Activated naive CD8-positive, alpha-beta T cell treated with anti-CD3 and anti-CD28 coated beads, Interleukin-2, amount 10 ng/mL, durations not matched to agents 7 days and 5 days (primary cell): Measurements from ENCODE around the gene MMP15. TPM values are rescaled to one million over a fixed set of nuclear protein-coding genes. Genes with fewer than 3 reads are reported as not detected.

ENCODE experiments used
- ATAC-seq: fragments of 150-1000 bp; cut with Tn5 transposase; one replicate; pipeline ENCODE4 v1.10.0; 2021; ENCODE audit warnings: low read depth, moderate library complexity
- POLR2A ChIA-PET: fragments of 350-600 bp; sonication (Branson Sonifier 250); formaldehyde crosslinking; loops from one replicate; lab custom pipeline; 2021; ENCODE audit warnings: antibody characterized with exemption; lab: Charles Lee
- DNase-seq: peaks from one replicate; pipeline ENCODE4 v3.0.0; 2021
- H3K27ac Mint-ChIP-seq: one replicate; pipeline ENCODE4 v1.8.0; 2022; ENCODE audit warnings: mild to moderate bottlenecking, mixed read lengths
- H3K27me3 Mint-ChIP-seq: one replicate; pipeline ENCODE4 v1.8.0; 2022; ENCODE audit warnings: mild to moderate bottlenecking, moderate library complexity, mixed read lengths
- H3K36me3 Mint-ChIP-seq: one replicate; pipeline ENCODE4 v1.8.0; 2021; ENCODE audit warnings: mild to moderate bottlenecking, mixed read lengths
- H3K4me1 Mint-ChIP-seq: one replicate; pipeline ENCODE4 v1.8.0; 2021; ENCODE audit warnings: mixed read lengths
- H3K4me3 Mint-ChIP-seq: one replicate; pipeline ENCODE4 v1.8.0; 2022; ENCODE audit warnings: mild to moderate bottlenecking, moderate library complexity, mixed read lengths
- H3K9me3 Mint-ChIP-seq: one replicate; pipeline ENCODE4 v1.8.0; 2021; ENCODE audit warnings: mixed read lengths
- total RNA-seq, 2 experiments: library from RNA; stranded (reverse); gene quantifications; one replicate each; pipeline ENCODE4 v1.2.3, GENCODE V29; 2021

Gene MMP15
- total RNA-seq, 2 experiments from 2014 or later = 0.61 to 0.62 TPM

- ATAC-seq (no peak), DNase-seq (no peak)
- no peak overlapping the region for H3K4me3 Mint-ChIP-seq
- POLR2A ChIA-PET = interaction anchor here (1.0 to 1.9 kb wide), 2 partner anchors 10 to 11 kb away, joined by 3 to 5 read pairs; partner anchors contain the start of gene ZNF319
- H3K27ac Mint-ChIP-seq = no peak overlapping the region
- H3K4me1 Mint-ChIP-seq = peaks cover 2% of the 10 kb centered on the region
- H3K27me3 Mint-ChIP-seq = peaks cover 9% of the 10 kb centered on the region
- H3K9me3 Mint-ChIP-seq = no peaks in the 10 kb centered on the region
- no peaks in the 10 kb centered on the region for H3K36me3 Mint-ChIP-seq
These were observed 36.6 kb upstream of the MMP15 start for GRCh38 chr16:57988929-57989328.

- peaks cover 2% of the 10 kb centered on the region for H3K36me3 Mint-ChIP-seq
- no peak overlapping the region for H3K4me3 Mint-ChIP-seq
- POLR2A ChIA-PET = no interaction called here
These were observed 33.9 kb upstream of the MMP15 start for GRCh38 chr16:57991551-57992059.

GRCh38 chr16:57992084-57992483 lies 33.5 kb upstream of the MMP15 start:
- Mint-ChIP-seq H3K9me3 (no peaks in the 10 kb centered on the region), H3K27me3 (no peaks in the 10 kb centered on the region), H3K4me1 (peaks cover 12% of the 10 kb centered on the region), H3K36me3 (peaks cover 2% of the 10 kb centered on the region), H3K4me3 (no peak overlapping the region), H3K27ac (no peak overlapping the region)
- ATAC-seq (no peak), DNase-seq (no peak)
- POLR2A ChIA-PET = no interaction called here

More at GRCh38 chr16:57991551-57992059, 33.9 kb upstream of the MMP15 start:
- Mint-ChIP-seq H3K4me1 (peaks cover 12% of the 10 kb centered on the region), H3K27ac (no peak overlapping the region), H3K27me3 (peaks cover 2% of the 10 kb centered on the region), H3K9me3 (no peaks in the 10 kb centered on the region)
- no peak for DNase-seq
- no peak for ATAC-seq

- no peak for ATAC-seq
- no peak for DNase-seq
- Mint-ChIP-seq H3K4me1 (peaks cover 21% of the 10 kb centered on the region), H3K9me3 (no peaks in the 10 kb centered on the region), H3K36me3 (peaks cover 6% of the 10 kb centered on the region), H3K4me3 (no peak overlapping the region), H3K27me3 (no peaks in the 10 kb centered on the region), H3K27ac (no peak overlapping the region)
- POLR2A ChIA-PET = no interaction called here
These were observed 32.1 kb upstream of the MMP15 start for GRCh38 chr16:57993438-57993837.

- Mint-ChIP-seq H3K4me1 (peaks cover 26% of the 10 kb centered on the region), H3K4me3 (no peak overlapping the region)
- POLR2A ChIA-PET = no interaction called here
These were observed 31.7 kb upstream of the MMP15 start for GRCh38 chr16:57993897-57994296.

GRCh38 chr16:57994361-57994760 lies 31.2 kb upstream of the MMP15 start:
- DNase-seq (no peak), ATAC-seq (no peak)
- peaks cover 30% of the 10 kb centered on the region for H3K4me1 Mint-ChIP-seq
- POLR2A ChIA-PET = no interaction called here
- no peak overlapping the region for H3K27ac Mint-ChIP-seq
- no peaks in the 10 kb centered on the region for H3K27me3 Mint-ChIP-seq
- no peaks in the 10 kb centered on the region for H3K9me3 Mint-ChIP-seq
- peaks cover 6% of the 10 kb centered on the region for H3K36me3 Mint-ChIP-seq
- no peak overlapping the region for H3K4me3 Mint-ChIP-seq

More at GRCh38 chr16:57993897-57994296, 31.7 kb upstream of the MMP15 start:
- DNase-seq = no peak
- ATAC-seq = no peak
- Mint-ChIP-seq H3K9me3 (no peaks in the 10 kb centered on the region), H3K36me3 (peaks cover 6% of the 10 kb centered on the region), H3K27ac (no peak overlapping the region), H3K27me3 (no peaks in the 10 kb centered on the region)

- H3K27ac Mint-ChIP-seq = peak overlapping the region; percentile 58
- H3K9me3 Mint-ChIP-seq = no peaks in the 10 kb centered on the region
- peaks cover 6% of the 10 kb centered on the region for H3K36me3 Mint-ChIP-seq
- H3K27me3 Mint-ChIP-seq = no peaks in the 10 kb centered on the region
- POLR2A ChIA-PET = no interaction called here
- peak overlapping the region; percentile 35 for H3K4me3 Mint-ChIP-seq
- no peak for DNase-seq
- peak; percentile 21 for ATAC-seq
- peaks cover 33% of the 10 kb centered on the region for H3K4me1 Mint-ChIP-seq
These were observed 30.8 kb upstream of the MMP15 start for GRCh38 chr16:57994778-57995177.

- no peaks in the 10 kb centered on the region for H3K9me3 Mint-ChIP-seq
- POLR2A ChIA-PET = no interaction called here
- peaks cover 6% of the 10 kb centered on the region for H3K36me3 Mint-ChIP-seq
- ATAC-seq (no peak), DNase-seq (no peak)
- no peaks in the 10 kb centered on the region for H3K27me3 Mint-ChIP-seq
- H3K4me3 Mint-ChIP-seq = no peak overlapping the region
- H3K4me1 Mint-ChIP-seq = peaks cover 33% of the 10 kb centered on the region
- peak overlapping the region; percentile 65 for H3K27ac Mint-ChIP-seq
These were observed 29.7 kb upstream of the MMP15 start for GRCh38 chr16:57995721-57996405.

GRCh38 chr16:57996406-57997175 lies 29.0 kb upstream of the MMP15 start:
- ATAC-seq (no peak), DNase-seq (no peak)
- H3K4me1 Mint-ChIP-seq = peaks cover 36% of the 10 kb centered on the region
- peaks cover 6% of the 10 kb centered on the region for H3K36me3 Mint-ChIP-seq
- no peaks in the 10 kb centered on the region for H3K27me3 Mint-ChIP-seq
- POLR2A ChIA-PET = no interaction called here
- no peak overlapping the region for H3K4me3 Mint-ChIP-seq
- no peaks in the 10 kb centered on the region for H3K9me3 Mint-ChIP-seq
- H3K27ac Mint-ChIP-seq = no peak overlapping the region

GRCh38 chr16:57997176-57997527 lies 28.4 kb upstream of the MMP15 start:
- DNase-seq = no peak
- POLR2A ChIA-PET = no interaction called here
- no peak overlapping the region for H3K27ac Mint-ChIP-seq
- no peaks in the 10 kb centered on the region for H3K27me3 Mint-ChIP-seq
- peak overlapping the region; percentile 50 for H3K4me3 Mint-ChIP-seq
- H3K36me3 Mint-ChIP-seq = peaks cover 6% of the 10 kb centered on the region
- no peak for ATAC-seq
- no peaks in the 10 kb centered on the region for H3K9me3 Mint-ChIP-seq
- H3K4me1 Mint-ChIP-seq = peaks cover 42% of the 10 kb centered on the region

GRCh38 chr16:57997528-57998265 lies 27.9 kb upstream of the MMP15 start:
- POLR2A ChIA-PET = interaction anchor here (0.9 to 1.2 kb wide), 4 partner anchors 18 to 421 kb away, joined by 3 to 5 read pairs (median 4); partner anchors contain the start of gene CFAP20
- Mint-ChIP-seq H3K27ac (peak overlapping the region; percentile 88), H3K4me3 (peak overlapping the region; percentile 84), H3K9me3 (no peaks in the 10 kb centered on the region), H3K4me1 (peaks cover 45% of the 10 kb centered on the region), H3K36me3 (peaks cover 6% of the 10 kb centered on the region), H3K27me3 (no peaks in the 10 kb centered on the region)
- DNase-seq (no peak), ATAC-seq (no peak)

GRCh38 chr16:57998486-57998885 lies 27.1 kb upstream of the MMP15 start:
- Mint-ChIP-seq H3K9me3 (no peaks in the 10 kb centered on the region), H3K27me3 (no peaks in the 10 kb centered on the region), H3K27ac (peak overlapping the region; percentile 88), H3K4me3 (peak overlapping the region; percentile 84), H3K4me1 (peaks cover 45% of the 10 kb centered on the region), H3K36me3 (peaks cover 6% of the 10 kb centered on the region)
- ATAC-seq (peak; percentile 60), DNase-seq (peak; percentile 75)
- POLR2A ChIA-PET = interaction anchor here (0.8 to 1.2 kb wide), 5 partner anchors 9 to 422 kb away, joined by 3 to 5 read pairs (median 5); partner anchors contain the start of gene CFAP20

- Mint-ChIP-seq H3K9me3 (no peaks in the 10 kb centered on the region), H3K27ac (peak overlapping the region; percentile 88), H3K4me1 (peaks cover 48% of the 10 kb centered on the region), H3K36me3 (peaks cover 9% of the 10 kb centered on the region), H3K4me3 (peak overlapping the region; percentile 84), H3K27me3 (no peaks in the 10 kb centered on the region)
- POLR2A ChIA-PET = interaction anchor here (0.8 to 2.6 kb wide), 7 partner anchors 10 to 422 kb away, joined by 3 to 11 read pairs (median 5); partner anchors contain the start of gene CFAP20
- ATAC-seq = no peak
- no peak for DNase-seq
These were observed 26.6 kb upstream of the MMP15 start for GRCh38 chr16:57998992-57999365.
